Measurements from ENCODE around the gene TBXAS1. TPM values are rescaled to one million over a fixed set of nuclear protein-coding genes. Genes with fewer than 3 reads are reported as not detected.

Gene TBXAS1
- total RNA-seq, 1 donor from 2014 or later = 0.32 TPM

- peak; percentile 67 for DNase-seq (ENCODE audit: low read depth)
Measured at GRCh38 chr7:139995017-139995915, 166.2 kb downstream of the TBXAS1 start.

DNA sequence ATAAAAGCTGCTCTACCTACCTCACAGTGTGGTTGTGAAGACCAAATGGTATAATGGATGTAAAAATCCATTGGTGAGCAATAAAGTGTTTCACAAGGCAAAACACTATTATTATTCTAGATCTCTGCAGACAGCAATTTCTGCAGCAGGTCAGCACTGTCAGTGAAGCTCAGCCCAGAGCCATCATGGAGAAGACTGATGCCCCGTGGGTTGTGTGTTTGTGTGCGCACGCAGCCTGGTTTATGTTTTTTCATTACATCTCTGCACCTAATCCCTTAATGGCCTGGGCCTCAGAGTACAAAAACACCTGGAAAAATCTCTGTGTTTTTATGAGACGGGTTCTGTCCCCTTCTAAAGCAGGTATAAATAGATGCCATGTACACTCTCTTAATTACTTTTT, 169.5 kb downstream of the TBXAS1 start:
- no peak for DNase-seq (ENCODE audit: low read depth)

DNA sequence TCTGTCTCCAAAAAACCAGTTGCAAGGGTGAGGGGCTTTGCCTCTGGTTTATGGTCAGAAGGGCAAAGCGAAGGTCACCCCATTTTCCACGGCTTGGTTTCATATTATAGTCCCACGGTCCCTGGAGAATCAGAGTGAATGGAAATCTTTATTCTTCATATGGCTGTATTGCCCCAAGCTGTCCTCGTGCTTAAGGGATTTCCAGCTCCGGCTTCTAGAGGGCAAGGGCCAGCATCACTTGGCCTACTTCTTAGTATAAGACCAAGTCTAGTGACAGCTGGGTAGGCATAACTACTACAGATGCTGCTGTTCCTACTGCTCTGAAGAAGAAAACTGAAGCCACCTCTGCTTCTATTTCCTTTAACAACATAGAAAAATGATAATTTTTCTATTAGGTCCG, 170.5 kb downstream of the TBXAS1 start:
- DNase-seq (ENCODE audit: low read depth) = no peak

DNA sequence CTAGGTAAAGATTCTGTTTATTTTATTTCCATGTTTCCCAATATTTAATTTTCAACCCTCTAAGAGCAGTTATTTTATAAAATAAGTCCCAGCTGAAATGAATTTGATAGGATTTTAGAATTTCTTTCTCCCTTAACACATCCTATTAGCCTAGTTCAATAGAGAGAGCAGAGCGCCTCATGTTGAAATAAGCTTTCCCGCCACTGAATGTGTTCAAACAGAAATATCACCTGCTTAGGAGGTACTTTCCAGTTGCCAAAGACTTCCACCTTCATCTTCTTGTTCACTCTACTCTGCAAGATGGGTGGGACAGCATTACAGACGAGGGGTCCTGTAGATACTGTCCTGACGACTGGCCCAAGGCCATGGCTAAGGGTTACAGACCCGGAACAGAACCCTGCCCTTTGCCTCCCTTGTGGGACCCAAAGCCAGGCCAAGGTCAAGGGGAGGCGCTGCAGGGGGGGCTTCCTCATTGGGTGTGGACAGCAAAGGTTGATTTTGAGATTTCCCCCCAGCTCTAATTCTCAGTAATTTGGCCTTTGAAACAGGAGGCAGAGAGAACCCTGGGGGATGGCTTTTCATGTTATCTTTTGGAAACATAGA, 171.7 kb downstream of the TBXAS1 start:
- no peak for DNase-seq (ENCODE audit: low read depth)

GRCh38 chr7:140003913-140004382, 174.9 kb downstream of the TBXAS1 start:
- DNase-seq (ENCODE audit: low read depth) = peak; percentile 77

GRCh38 chr7:140004672-140005071, 175.6 kb downstream of the TBXAS1 start:
- DNase-seq (ENCODE audit: low read depth) = no peak

DNA sequence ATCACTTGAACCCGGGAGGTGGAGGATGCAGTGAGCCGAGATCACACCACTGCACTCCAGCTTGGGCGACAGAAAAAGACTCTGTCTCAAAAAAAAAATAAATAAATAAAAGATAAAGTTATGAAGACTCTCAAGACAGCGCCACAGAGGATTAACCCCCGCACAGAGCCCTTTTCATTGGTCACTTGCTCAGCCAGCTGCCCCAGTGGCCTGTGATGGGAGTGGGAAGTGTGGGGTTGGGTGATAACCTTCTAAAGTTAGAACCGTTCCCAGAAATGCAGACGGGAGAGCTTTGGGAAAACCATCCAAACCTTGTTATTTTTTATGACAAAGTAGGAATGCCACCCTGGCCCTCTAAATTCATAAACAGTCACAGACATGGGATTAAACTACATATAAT, 176.3 kb downstream of the TBXAS1 start:
- DNase-seq (ENCODE audit: low read depth) = peak; percentile 27

- DNase-seq (ENCODE audit: low read depth) = peak; percentile 28
Measured at GRCh38 chr7:140005754-140006503, 176.9 kb downstream of the TBXAS1 start.

DNA sequence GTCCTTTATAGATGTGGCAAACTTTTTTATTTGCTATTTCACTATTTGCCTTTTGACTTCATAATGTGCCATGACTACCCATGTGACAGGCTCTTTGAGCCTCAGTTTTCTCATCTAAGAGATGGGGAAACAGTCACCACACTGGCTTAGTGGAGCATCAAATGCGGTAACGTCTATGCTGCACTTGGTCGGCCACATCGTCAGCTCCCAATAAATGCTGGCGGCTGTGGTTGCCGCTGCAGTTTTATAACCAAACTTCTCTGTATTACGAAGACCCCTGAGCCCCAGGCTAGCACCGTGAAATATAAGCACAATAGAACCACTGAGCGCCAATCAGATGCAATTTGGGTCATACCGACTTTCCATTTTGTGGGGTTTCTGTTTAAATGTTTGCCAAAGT, 177.5 kb downstream of the TBXAS1 start:
- no peak for DNase-seq (ENCODE audit: low read depth)

DNA sequence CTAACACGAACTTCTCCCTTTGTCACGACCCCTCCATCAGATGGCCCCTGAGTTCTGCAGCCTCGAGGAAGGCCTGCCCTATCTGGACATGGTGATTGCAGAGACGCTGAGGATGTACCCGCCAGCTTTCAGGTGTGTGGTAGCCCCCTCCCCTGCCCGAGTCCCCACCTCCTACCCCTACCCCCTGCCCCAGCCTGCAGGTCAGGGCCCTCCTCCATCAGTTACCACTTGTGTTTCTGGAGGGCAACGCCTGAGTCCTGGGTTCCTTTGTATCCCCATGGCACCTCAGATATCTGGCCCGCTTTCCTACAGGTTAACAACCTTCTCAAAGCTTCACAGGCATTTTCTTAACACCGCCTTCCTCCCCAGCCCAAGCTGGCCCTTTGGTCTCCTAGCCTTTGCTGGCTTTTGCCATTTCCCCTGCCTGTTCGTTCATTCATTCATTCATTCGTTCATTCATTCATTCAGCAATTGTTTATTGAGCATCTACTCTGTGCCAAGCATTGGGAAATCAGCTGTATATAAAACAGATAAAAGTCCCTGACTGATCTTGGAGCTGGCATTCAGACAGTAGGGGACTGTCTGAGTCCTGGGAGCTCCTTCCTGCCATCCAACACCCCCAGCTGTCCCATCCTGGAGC, 178.1 kb downstream of the TBXAS1 start:
- DNase-seq (ENCODE audit: low read depth) = no peak

DNA sequence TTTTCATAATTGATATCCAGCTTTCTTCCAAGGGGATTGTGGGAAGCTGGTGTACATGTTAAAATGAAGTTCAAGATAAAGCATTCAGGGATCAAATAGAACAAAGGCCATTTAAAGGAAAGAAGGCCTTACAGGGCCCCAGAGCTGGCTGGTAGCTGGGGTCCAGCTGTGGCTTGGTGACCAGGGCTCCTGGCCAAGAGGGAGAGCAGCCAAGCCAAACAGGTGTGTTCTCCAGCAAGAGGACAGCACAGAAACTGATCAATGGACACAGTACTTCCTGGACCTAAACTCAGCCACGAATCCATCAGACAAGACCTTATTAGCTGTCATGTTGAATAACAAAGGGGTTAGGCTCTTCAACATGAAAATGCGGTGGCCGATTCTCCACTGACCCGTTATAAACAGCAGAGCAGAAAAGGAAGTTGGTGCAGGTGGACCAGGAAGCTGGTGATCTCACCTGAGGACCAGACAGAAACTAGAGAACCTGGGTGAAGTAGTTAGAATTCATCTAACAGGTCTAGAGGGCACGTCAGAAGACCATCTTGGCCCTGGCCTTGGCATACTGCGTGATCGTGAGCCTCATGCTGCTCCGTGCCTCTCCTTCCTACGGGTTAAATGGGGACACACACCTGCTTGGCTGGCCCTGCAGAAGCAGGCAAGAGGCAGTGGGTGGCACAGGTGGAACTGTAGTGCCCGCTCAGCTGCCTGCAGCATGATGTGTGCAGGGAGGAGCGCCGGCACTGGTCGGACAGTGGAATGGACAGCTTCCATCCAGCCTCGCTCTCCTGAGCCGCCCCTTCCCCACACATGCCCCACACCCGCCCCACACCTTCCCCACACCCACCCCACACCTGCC, 179.9 kb downstream of the TBXAS1 start:
- no peak for DNase-seq (ENCODE audit: low read depth)

GRCh38 chr7:140009735-140010134, 180.7 kb downstream of the TBXAS1 start:
- no peak for DNase-seq (ENCODE audit: low read depth)

GRCh38 chr7:140010194-140010895, 181.3 kb downstream of the TBXAS1 start:
- DNase-seq (ENCODE audit: low read depth) = no peak

DNA sequence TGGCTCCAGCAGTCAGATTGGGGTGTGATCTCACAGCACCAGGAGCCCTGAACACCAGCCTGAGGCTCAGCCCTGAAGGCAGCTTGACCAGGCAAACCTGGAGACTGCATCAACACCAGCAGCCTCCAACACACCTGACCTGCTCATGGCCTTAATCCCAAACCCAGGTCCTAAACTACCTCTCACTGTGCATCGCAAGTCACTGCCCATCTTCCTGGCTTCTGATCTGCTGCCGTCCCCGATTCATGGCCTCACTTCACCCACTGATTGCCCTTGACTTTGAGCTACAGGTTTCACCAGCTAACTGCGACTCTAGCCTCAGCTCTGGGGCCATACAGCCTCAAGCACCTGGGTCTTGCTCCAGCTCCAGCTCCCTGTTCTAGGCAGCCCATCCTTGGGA, 184.6 kb downstream of the TBXAS1 start:
- no peak for DNase-seq (ENCODE audit: low read depth)

GRCh38 chr7:140014123-140014522, 185.1 kb downstream of the TBXAS1 start:
- DNase-seq (ENCODE audit: low read depth) = no peak

- DNase-seq (ENCODE audit: low read depth) = no peak
Measured at GRCh38 chr7:140015471-140015970, 186.5 kb downstream of the TBXAS1 start.

DNA sequence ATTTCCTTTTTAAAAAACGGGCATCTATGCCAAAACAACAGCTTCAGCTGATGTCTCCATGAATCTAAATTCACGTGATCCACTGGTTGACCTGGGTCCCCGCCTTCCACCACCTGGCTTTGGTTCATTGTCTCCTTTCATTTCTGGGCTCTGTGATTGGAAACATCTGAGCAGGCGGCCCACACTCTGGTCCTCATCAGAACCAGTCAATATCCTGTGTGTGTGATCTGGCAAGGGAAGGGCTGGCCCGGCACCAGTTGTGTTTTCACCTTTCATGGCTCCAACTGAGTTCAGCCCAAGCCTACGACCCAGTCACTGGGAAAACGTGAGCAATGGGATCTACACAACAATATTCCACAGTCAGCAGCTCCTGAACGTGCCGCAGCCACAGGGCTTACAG, 187.5 kb downstream of the TBXAS1 start:
- DNase-seq (ENCODE audit: low read depth) = no peak

GRCh38 chr7:140017034-140017433, 188.0 kb downstream of the TBXAS1 start:
- no peak for DNase-seq (ENCODE audit: low read depth)

DNA sequence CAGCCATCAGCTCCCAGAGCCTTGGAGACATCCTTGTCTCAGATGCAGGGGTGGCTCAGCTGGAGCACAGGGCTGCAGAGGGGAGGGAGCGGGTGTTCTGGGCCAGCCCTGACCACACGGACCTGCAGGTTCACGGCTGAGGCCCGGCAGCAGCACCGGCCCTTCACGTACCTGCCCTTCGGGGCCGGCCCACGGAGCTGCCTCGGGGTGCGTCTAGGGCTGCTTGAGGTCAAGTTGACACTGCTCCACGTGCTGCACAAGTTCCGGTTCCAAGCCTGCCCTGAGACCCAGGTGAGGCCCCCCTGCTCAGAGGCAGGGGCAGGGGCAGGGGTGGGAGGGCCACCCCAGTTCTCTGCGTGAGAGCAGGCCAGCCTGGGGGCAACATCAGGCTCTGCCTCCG, 188.5 kb downstream of the TBXAS1 start:
- DNase-seq (ENCODE audit: low read depth) = no peak
